ENCODE data around the gene ELFN1.

The ELFN1 gene

GRCh38 chr7:1693991-1694524, 24.0 kb downstream of the ELFN1 start:
- Histone ChIP-seq H3K27me3 (ENCODE audit: control insufficient read depth, insufficient read depth, low read length) (peaks cover 3% of the 10 kb centered on the region), H3K9me3 (ENCODE audit: control insufficient read depth, low read depth, low read length) (no peaks in the 10 kb centered on the region), H3K27ac (ENCODE audit: low read length) (no peak overlapping the region), H3K4me1 (ENCODE audit: control insufficient read depth, low read depth, low read length) (peaks cover 15% of the 10 kb centered on the region), H3K4me3 (ENCODE audit: low read length) (no peak overlapping the region), H3K36me3 (ENCODE audit: control insufficient read depth, low read depth, low read length) (no peaks in the 10 kb centered on the region), H3K9ac (ENCODE audit: low read length) (no peak overlapping the region)

- H3K9ac ChIP-seq (ENCODE audit: low read length), result no peak overlapping the region
- no peak overlapping the region for H3K27ac ChIP-seq (ENCODE audit: low read length)
- H3K4me3 ChIP-seq (ENCODE audit: low read length), result no peak overlapping the region
- peaks cover 3% of the 10 kb centered on the region for H3K27me3 ChIP-seq (ENCODE audit: control insufficient read depth, insufficient read depth, low read length)
- H3K4me1 ChIP-seq (ENCODE audit: control insufficient read depth, low read depth, low read length), result peaks cover 15% of the 10 kb centered on the region
- no peaks in the 10 kb centered on the region for H3K9me3 ChIP-seq (ENCODE audit: control insufficient read depth, low read depth, low read length)
- no peaks in the 10 kb centered on the region for H3K36me3 ChIP-seq (ENCODE audit: control insufficient read depth, low read depth, low read length)
Observed at GRCh38 chr7:1694611-1695511, 24.8 kb downstream of the ELFN1 start.

- Histone ChIP-seq H3K9ac (ENCODE audit: low read length) (no peak overlapping the region), H3K36me3 (ENCODE audit: control insufficient read depth, low read depth, low read length) (no peaks in the 10 kb centered on the region), H3K9me3 (ENCODE audit: control insufficient read depth, low read depth, low read length) (no peaks in the 10 kb centered on the region), H3K27ac (ENCODE audit: low read length) (no peak overlapping the region), H3K27me3 (ENCODE audit: control insufficient read depth, insufficient read depth, low read length) (peaks cover 3% of the 10 kb centered on the region), H3K4me3 (ENCODE audit: low read length) (no peak overlapping the region), H3K4me1 (ENCODE audit: control insufficient read depth, low read depth, low read length) (peaks cover 15% of the 10 kb centered on the region)
Observed at GRCh38 chr7:1695800-1696454, 25.9 kb downstream of the ELFN1 start.

- H3K9me3 ChIP-seq (ENCODE audit: control insufficient read depth, low read depth, low read length), result no peaks in the 10 kb centered on the region
- peaks cover 15% of the 10 kb centered on the region for H3K4me1 ChIP-seq (ENCODE audit: control insufficient read depth, low read depth, low read length)
- no peak overlapping the region for H3K9ac ChIP-seq (ENCODE audit: low read length)
- H3K4me3 ChIP-seq (ENCODE audit: low read length), result no peak overlapping the region
- H3K27ac ChIP-seq (ENCODE audit: low read length), result no peak overlapping the region
- no peaks in the 10 kb centered on the region for H3K36me3 ChIP-seq (ENCODE audit: control insufficient read depth, low read depth, low read length)
- peaks cover 3% of the 10 kb centered on the region for H3K27me3 ChIP-seq (ENCODE audit: control insufficient read depth, insufficient read depth, low read length)
Observed at GRCh38 chr7:1696671-1697498, 26.8 kb downstream of the ELFN1 start.

- Histone ChIP-seq H3K27ac (ENCODE audit: low read length) (no peak overlapping the region), H3K27me3 (ENCODE audit: control insufficient read depth, insufficient read depth, low read length) (peaks cover 3% of the 10 kb centered on the region), H3K9ac (ENCODE audit: low read length) (no peak overlapping the region), H3K9me3 (ENCODE audit: control insufficient read depth, low read depth, low read length) (peaks cover 5% of the 10 kb centered on the region), H3K4me3 (ENCODE audit: low read length) (no peak overlapping the region), H3K4me1 (ENCODE audit: control insufficient read depth, low read depth, low read length) (peaks cover 15% of the 10 kb centered on the region), H3K36me3 (ENCODE audit: control insufficient read depth, low read depth, low read length) (no peaks in the 10 kb centered on the region)
Observed at GRCh38 chr7:1697499-1698125, 27.5 kb downstream of the ELFN1 start.

- H3K36me3 ChIP-seq (ENCODE audit: control insufficient read depth, low read depth, low read length), result no peaks in the 10 kb centered on the region
- no peak overlapping the region for H3K4me3 ChIP-seq (ENCODE audit: low read length)
- peaks cover 8% of the 10 kb centered on the region for H3K9me3 ChIP-seq (ENCODE audit: control insufficient read depth, low read depth, low read length)
- peaks cover 9% of the 10 kb centered on the region for H3K27me3 ChIP-seq (ENCODE audit: control insufficient read depth, insufficient read depth, low read length)
- no peak overlapping the region for H3K27ac ChIP-seq (ENCODE audit: low read length)
- peaks cover 15% of the 10 kb centered on the region for H3K4me1 ChIP-seq (ENCODE audit: control insufficient read depth, low read depth, low read length)
- no peak overlapping the region for H3K9ac ChIP-seq (ENCODE audit: low read length)
Observed at GRCh38 chr7:1698201-1698600, 28.1 kb downstream of the ELFN1 start.

GRCh38 chr7:1698951-1699350, 28.9 kb downstream of the ELFN1 start:
- Histone ChIP-seq H3K36me3 (ENCODE audit: control insufficient read depth, low read depth, low read length) (no peaks in the 10 kb centered on the region), H3K4me1 (ENCODE audit: control insufficient read depth, low read depth, low read length) (peaks cover 15% of the 10 kb centered on the region), H3K4me3 (ENCODE audit: low read length) (no peak overlapping the region), H3K9me3 (ENCODE audit: control insufficient read depth, low read depth, low read length) (peaks cover 8% of the 10 kb centered on the region), H3K27ac (ENCODE audit: low read length) (no peak overlapping the region), H3K27me3 (ENCODE audit: control insufficient read depth, insufficient read depth, low read length) (peaks cover 16% of the 10 kb centered on the region), H3K9ac (ENCODE audit: low read length) (no peak overlapping the region)

- Histone ChIP-seq H3K27ac (ENCODE audit: low read length) (no peak overlapping the region), H3K4me3 (ENCODE audit: low read length) (no peak overlapping the region), H3K4me1 (ENCODE audit: control insufficient read depth, low read depth, low read length) (peaks cover 15% of the 10 kb centered on the region), H3K36me3 (ENCODE audit: control insufficient read depth, low read depth, low read length) (no peaks in the 10 kb centered on the region), H3K27me3 (ENCODE audit: control insufficient read depth, insufficient read depth, low read length) (peaks cover 27% of the 10 kb centered on the region), H3K9ac (ENCODE audit: low read length) (no peak overlapping the region), H3K9me3 (ENCODE audit: control insufficient read depth, low read depth, low read length) (peaks cover 8% of the 10 kb centered on the region)
Observed at GRCh38 chr7:1700086-1700485, 30.0 kb downstream of the ELFN1 start.

GRCh38 chr7:1700536-1701333, 30.7 kb downstream of the ELFN1 start:
- Histone ChIP-seq H3K36me3 (ENCODE audit: control insufficient read depth, low read depth, low read length) (no peaks in the 10 kb centered on the region), H3K9me3 (ENCODE audit: control insufficient read depth, low read depth, low read length) (peaks cover 8% of the 10 kb centered on the region), H3K27ac (ENCODE audit: low read length) (no peak overlapping the region), H3K4me3 (ENCODE audit: low read length) (no peak overlapping the region), H3K4me1 (ENCODE audit: control insufficient read depth, low read depth, low read length) (peaks cover 20% of the 10 kb centered on the region), H3K27me3 (ENCODE audit: control insufficient read depth, insufficient read depth, low read length) (peaks cover 30% of the 10 kb centered on the region), H3K9ac (ENCODE audit: low read length) (no peak overlapping the region)

- Histone ChIP-seq H3K27me3 (ENCODE audit: control insufficient read depth, insufficient read depth, low read length) (peaks cover 27% of the 10 kb centered on the region), H3K4me3 (ENCODE audit: low read length) (no peak overlapping the region), H3K36me3 (ENCODE audit: control insufficient read depth, low read depth, low read length) (no peaks in the 10 kb centered on the region), H3K27ac (ENCODE audit: low read length) (no peak overlapping the region), H3K9me3 (ENCODE audit: control insufficient read depth, low read depth, low read length) (peaks cover 8% of the 10 kb centered on the region), H3K4me1 (ENCODE audit: control insufficient read depth, low read depth, low read length) (peaks cover 20% of the 10 kb centered on the region), H3K9ac (ENCODE audit: low read length) (no peak overlapping the region)
Observed at GRCh38 chr7:1702652-1703051, 32.6 kb downstream of the ELFN1 start.

Measured in iPS-18a (cell line).